Gastrocnemius medialis (tissue), 4 donors: ENCODE data around the gene HMGCS2. TPM values are rescaled to one million over a fixed set of nuclear protein-coding genes. Genes with fewer than 3 reads are reported as not detected.
A peak's percentile ranks its signal among the peaks of the same experiment; 100 is the strongest.

Experiments
- ATAC-seq, 2 donors: fragments of 150-250 bp; one replicate each; pipeline ENCODE4 v1.9.1; 2016
- DNase-seq, 2 donors: peaks; one replicate each; pipeline ENCODE4 v3.0.0-alpha.2; 2019
- H3K27ac ChIP-seq, 4 donors: fragments of 200-600 bp; sonication (generic); 1 replicate in 1 of 4; 2 replicates in 3 of 4; pipeline ENCODE4 v1.5.1; 2016 to 2018; ENCODE audit warnings: mild to moderate bottlenecking in 2 of 4, moderate library complexity in 1 of 4
- H3K27me3 ChIP-seq, 3 donors: fragments of 200-600 bp; sonication (generic) in 2 of 3; 1 replicate in 1 of 3; 2 replicates in 2 of 3; pipeline versions ENCODE4 v1.5.1 to v1.6.0; 2016 to 2019; ENCODE audit warnings: mild to moderate bottlenecking in 1 of 3, moderate library complexity in 1 of 3
- H3K36me3 ChIP-seq, 2 donors: fragments of 200-600 bp; sonication (generic) in 1 of 2; one replicate each; pipeline ENCODE4 v1.5.1; 2017 to 2018
- H3K4me1 ChIP-seq, 2 donors: fragments of 200-600 bp; sonication (generic) in 1 of 2; one replicate each; pipeline ENCODE4 v1.5.1; 2016 to 2017; ENCODE audit warnings: mild to moderate bottlenecking in 2 of 2
- H3K4me3 ChIP-seq, 4 donors: fragments of 200-600 bp; sonication (generic) in 3 of 4; 1 replicate in 1 of 4; 2 replicates in 3 of 4; pipeline ENCODE4 v1.5.1; 2016 to 2019; ENCODE audit warnings: mild to moderate bottlenecking in 2 of 4
- H3K9me3 ChIP-seq, 3 donors: fragments of 200-600 bp; sonication (generic) in 2 of 3; 1 replicate in 1 of 3; 2 replicates in 2 of 3; pipeline ENCODE4 v1.5.1; 2016 to 2019
- CTCF ChIP-seq, 5 experiments: fragments of 450-650 bp in 3 of 5; fragments of 200-600 bp in 2 of 5; sonication (generic) in 2 of 5; IDR thresholded peaks in 4 of 5; conservative IDR thresholded peaks in 1 of 5; 1 replicate in 4 of 5; 2 replicates in 1 of 5; pipeline ENCODE4 v1.5.1; 2016 to 2019; ENCODE audit warnings: antibody characterized with exemption in 5 of 5, mild to moderate bottlenecking in 3 of 5, moderate library complexity in 3 of 5
- POLR2A ChIP-seq, 2 donors: fragments of 450-650 bp; IDR thresholded peaks; one replicate each; pipeline ENCODE4 v1.6.1; 2017; ENCODE audit warnings: antibody characterized with exemption in 2 of 2, mild to moderate bottlenecking in 2 of 2, moderate library complexity in 2 of 2
- in situ Hi-C, 4 donors: fragments of 200-750 bp; cut with MboI; loops; one replicate each; pipeline versions ENCODE4 v1.15.0 to v1.8.0; 2017; ENCODE audit warnings: low sequenced_read_pairs in 4 of 4
- intact Hi-C: fragments of 100-400 bp; cut with DNase I; formaldehyde crosslinking; loops from one replicate; pipeline ENCODE4 v1.15.1; 2023; ENCODE audit warnings: low total_unique reads
- total RNA-seq, 4 donors: library from RNA; depleted of rRNA; stranded (reverse); fragments of >200 nt; gene quantifications; one replicate each; pipeline versions ENCODE4 v1.1.0 to v1.2.3, GENCODE V29; 2016

HMGCS2 gene
- total RNA-seq, 4 donors from 2014 or later = 1.2 to 9.2 (median 2.2) TPM; not detected in 1

DNA sequence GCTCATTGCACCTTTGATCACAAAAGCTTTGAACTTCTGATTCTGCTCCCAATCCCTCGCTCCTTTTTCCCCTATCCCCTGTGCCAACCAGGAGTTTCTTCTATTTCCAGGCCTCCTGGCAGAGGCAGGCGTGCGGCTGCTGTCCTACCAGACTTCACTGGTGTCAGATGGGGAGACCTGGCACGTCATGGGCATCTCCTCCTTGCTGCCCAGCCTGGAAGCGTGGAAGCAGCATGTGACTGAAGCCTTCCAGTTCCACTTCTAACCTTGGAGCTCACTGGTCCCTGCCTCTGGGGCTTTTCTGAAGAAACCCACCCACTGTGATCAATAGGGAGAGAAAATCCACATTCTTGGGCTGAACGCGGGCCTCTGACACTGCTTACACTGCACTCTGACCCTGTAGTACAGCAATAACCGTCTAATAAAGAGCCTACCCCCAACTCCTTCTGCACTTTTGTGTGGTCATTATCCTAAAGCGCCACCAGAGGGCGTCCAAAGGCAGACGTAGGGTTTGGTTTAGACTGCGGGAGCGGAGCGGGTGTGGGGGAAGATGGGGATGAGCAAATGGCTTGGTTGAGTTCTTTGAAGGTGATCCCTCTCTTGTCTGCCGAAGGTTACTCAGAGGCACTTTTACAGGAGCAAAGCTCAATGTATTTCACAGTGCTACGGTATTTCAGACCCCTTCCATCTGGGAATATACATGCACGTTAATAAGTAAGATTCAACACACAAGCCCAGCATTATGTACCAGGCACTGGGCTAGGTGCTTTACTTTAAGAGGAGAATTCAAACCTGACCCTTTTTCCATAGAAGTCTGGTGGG, 24.7 kb downstream of the HMGCS2 start:
- TF ChIP-seq POLR2A (IDR thresholded peaks at IDR 0.05) = no peak
- peak; percentile 36 to 75 (median 65) for TF ChIP-seq CTCF (IDR thresholded peaks at IDR 0.05 in 4 of 5, conservative IDR thresholded peaks at IDR 0.05 in 1 of 5)
- Histone ChIP-seq H3K4me1 (no peaks in the 10 kb centered on the region), H3K9me3 (no peaks in the 10 kb centered on the region), H3K4me3 (no peak overlapping the region), H3K36me3 (no peaks in the 10 kb centered on the region), H3K27ac (no peak overlapping the region), H3K27me3 (no peaks in the 10 kb centered on the region)
- intact Hi-C loops (loop anchor here (5.0 kb wide), 1 partner anchor 63 kb away; no protein-coding TSS in a partner anchor), in situ Hi-C loops (no loop called here)
- peak; percentile 60 to 69 for ATAC-seq
- DNase-seq = no peak

- Histone ChIP-seq H3K27ac (no peak overlapping the region), H3K4me1 (no peaks in the 10 kb centered on the region), H3K27me3 (no peaks in the 10 kb centered on the region), H3K36me3 (no peaks in the 10 kb centered on the region), H3K4me3 (no peak overlapping the region), H3K9me3 (no peaks in the 10 kb centered on the region)
- intact Hi-C loops (loop anchor here (5.0 kb wide), 1 partner anchor 64 kb away; no protein-coding TSS in a partner anchor), in situ Hi-C loops (no loop called here)
- ATAC-seq (no peak), DNase-seq (no peak)
- TF ChIP-seq POLR2A (IDR thresholded peaks at IDR 0.05) (no peak), CTCF (IDR thresholded peaks at IDR 0.05 in 4 of 5, conservative IDR thresholded peaks at IDR 0.05 in 1 of 5) (no peak)
Measured at GRCh38 chr1:119743308-119743707, 25.4 kb downstream of the HMGCS2 start.

DNA sequence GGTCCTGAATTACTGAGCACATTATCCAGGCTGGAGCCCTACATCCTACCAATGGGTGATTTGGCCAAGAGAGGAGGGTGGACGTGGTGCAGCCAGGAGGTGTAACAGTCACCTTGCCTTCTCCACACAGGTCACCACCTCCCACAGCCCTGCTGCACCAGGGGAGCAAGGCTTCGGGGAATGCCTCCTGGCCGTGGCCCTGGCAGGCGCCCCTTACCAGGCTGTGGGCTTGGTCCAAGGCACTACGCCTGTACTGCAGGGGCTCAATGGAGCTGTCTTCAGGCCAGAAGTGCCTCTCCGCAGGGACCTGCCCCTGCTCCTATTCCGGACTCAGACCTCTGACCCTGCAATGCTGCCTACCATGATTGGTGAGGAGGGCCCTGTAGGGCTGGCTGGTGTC, 26.0 kb downstream of the HMGCS2 start:
- TF ChIP-seq POLR2A (IDR thresholded peaks at IDR 0.05) (no peak), CTCF (IDR thresholded peaks at IDR 0.05 in 4 of 5, conservative IDR thresholded peaks at IDR 0.05 in 1 of 5) (no peak)
- Histone ChIP-seq H3K4me1 (no peaks in the 10 kb centered on the region), H3K36me3 (no peaks in the 10 kb centered on the region), H3K27me3 (no peaks in the 10 kb centered on the region), H3K4me3 (no peak overlapping the region), H3K27ac (no peak overlapping the region), H3K9me3 (no peaks in the 10 kb centered on the region)
- in situ Hi-C loops (no loop called here), intact Hi-C loops (loop anchor here (5.0 kb wide), 1 partner anchor 65 kb away; no protein-coding TSS in a partner anchor)
- DNase-seq (no peak), ATAC-seq (no peak)

GRCh38 chr1:119742202-119742601, 26.5 kb downstream of the HMGCS2 start:
- intact Hi-C loops = loop anchor here (5.0 kb wide), 1 partner anchor 65 kb away; no protein-coding TSS in a partner anchor
- no peaks in the 10 kb centered on the region for H3K9me3 ChIP-seq
- ATAC-seq = no peak
- in situ Hi-C loops = no loop called here
- no peak for TF ChIP-seq CTCF (IDR thresholded peaks at IDR 0.05 in 4 of 5, conservative IDR thresholded peaks at IDR 0.05 in 1 of 5)
- no peak for TF ChIP-seq POLR2A (IDR thresholded peaks at IDR 0.05)
- H3K4me3 ChIP-seq = no peak overlapping the region
- H3K27ac ChIP-seq = no peak overlapping the region
- H3K4me1 ChIP-seq = no peaks in the 10 kb centered on the region
- DNase-seq = no peak
- no peaks in the 10 kb centered on the region for H3K27me3 ChIP-seq
- H3K36me3 ChIP-seq = no peaks in the 10 kb centered on the region
